Sigmoid colon (tissue), 7 donors: ENCODE results near the gene RAPGEF2. TPM values are rescaled to one million over a fixed set of nuclear protein-coding genes. Genes with fewer than 3 reads are reported as not detected.
A peak's percentile ranks its signal among the peaks of the same experiment; 100 is the strongest.

Source experiments
- DNase-seq: peaks from one replicate; pipeline ENCODE4 v3.0.0-alpha.2; 2019
- H3K27ac ChIP-seq, 4 donors: fragments of 200-600 bp; sonication (generic); one replicate each; pipeline ENCODE4 v1.5.1; 2016 to 2019; ENCODE audit warnings: mild to moderate bottlenecking in 1 of 4
- H3K27me3 ChIP-seq, 3 donors: fragments of 200-600 bp; sonication (generic); one replicate each; pipeline ENCODE4 v1.5.1; 2019; ENCODE audit warnings: mild to moderate bottlenecking in 1 of 3
- H3K36me3 ChIP-seq, 4 donors: fragments of 200-600 bp; sonication (generic); one replicate each; pipeline ENCODE4 v1.5.1; 2016 to 2019
- H3K4me1 ChIP-seq, 4 donors: fragments of 200-600 bp; sonication (generic); one replicate each; pipeline ENCODE4 v1.5.1; 2017 to 2019
- H3K4me3 ChIP-seq, 4 donors: fragments of 200-600 bp; sonication (generic); one replicate each; pipeline ENCODE4 v1.5.1; 2017 to 2019; ENCODE audit warnings: mild to moderate bottlenecking in 2 of 4, moderate library complexity in 1 of 4
- H3K9me3 ChIP-seq, 4 donors: fragments of 200-600 bp in 3 of 4; sonication (generic) in 3 of 4; one replicate each; pipeline versions ENCODE4 v1.5.1 to v1.6.1; 2013 to 2019
- CTCF ChIP-seq, 4 experiments: fragments of 450-650 bp in 3 of 4; fragments of 200-600 bp in 1 of 4; IDR thresholded peaks; one replicate each; pipeline ENCODE4 v1.5.1; 2016 to 2019; ENCODE audit warnings: antibody characterized with exemption in 4 of 4, mild to moderate bottlenecking in 3 of 4, moderate library complexity in 2 of 4
- EP300 ChIP-seq, 4 donors: sonication (generic); formaldehyde crosslinking; IDR thresholded peaks; one replicate each; pipeline ENCODE4 v1.6.1; 2017; ENCODE audit warnings: antibody characterized with exemption in 4 of 4
- POLR2A ChIP-seq, 2 donors: fragments of 450-650 bp; IDR thresholded peaks; one replicate each; pipeline ENCODE4 v1.6.1; 2016; ENCODE audit warnings: antibody characterized with exemption in 2 of 2, mild to moderate bottlenecking in 2 of 2, moderate library complexity in 2 of 2
- POLR2AphosphoS5 ChIP-seq, 4 donors: sonication (generic); formaldehyde crosslinking; IDR thresholded peaks; one replicate each; pipeline ENCODE4 v1.6.1; 2017; ENCODE audit warnings: antibody characterized with exemption in 4 of 4
- WGBS, 2 donors: extraction: QIAGEN DNeasy Blood & Tissue Kit; methylation state at CpG; one replicate each; pipeline ENCODE4 v1.1.7; 2013; 5-methylcytosine and 5-hydroxymethylcytosine counted together
- intact Hi-C: fragments of 100-400 bp; cut with DNase I; formaldehyde crosslinking; loops from one replicate; pipeline ENCODE4 v1.15.1; 2023
- polyA plus RNA-seq, 3 donors: library from polyadenylated mRNA; stranded (reverse); fragments of 200-250 nt; gene quantifications; one replicate each; pipeline ENCODE4 v1.2.3, GENCODE V29; 2013
- total RNA-seq, 4 donors: library from RNA; depleted of rRNA; stranded (reverse); fragments of >200 nt; gene quantifications; one replicate each; pipeline ENCODE4 v1.1.0, GENCODE V29; 2016
- donor health status: healthy with polysubstance abuse.
- donor health status: Bipolar disorder and iron deficiency.
- donor health status: healthy.

Gene RAPGEF2
- total and polyA plus RNA-seq, 7 donors: 7.8 to 63.1 (median 34.2) TPM

- Histone ChIP-seq H3K9me3 (no peaks in the 10 kb centered on the region), H3K36me3 (no peaks in the 10 kb centered on the region), H3K27me3 (no peaks in the 10 kb centered on the region), H3K4me3 (no peak overlapping the region), H3K27ac (peak overlapping the region in 2 of 4 donors; percentile 9 to 59), H3K4me1 (peaks cover 0 to 90% (median 60%) of the 10 kb centered on the region in 4 donors)
- 79 to 81% methylated on average over 4 of the region's 4 CpGs for WGBS, 2 donors
- intact Hi-C loops: no loop called here
- no peak for TF ChIP-seq EP300 (IDR thresholded peaks at IDR 0.05)
- no peak for TF ChIP-seq CTCF (IDR thresholded peaks at IDR 0.05)
- no peak for TF ChIP-seq POLR2A (IDR thresholded peaks at IDR 0.05)
- no peak for TF ChIP-seq POLR2AphosphoS5 (IDR thresholded peaks at IDR 0.05)
- no peak for DNase-seq
Measured at GRCh38 chr4:159144112-159144694, 41.3 kb downstream of the RAPGEF2 start.

- DNase-seq: no peak
- no peaks in the 10 kb centered on the region for H3K9me3 ChIP-seq
- H3K27me3 ChIP-seq: no peaks in the 10 kb centered on the region
- no peaks in the 10 kb centered on the region for H3K36me3 ChIP-seq
- H3K4me1 ChIP-seq: peaks cover 0 to 89% (median 53%) of the 10 kb centered on the region in 4 donors
- H3K27ac ChIP-seq: peak overlapping the region in 1 of 4 donors; percentile 20
- 93 to 94% methylated on average over 4 of the region's 4 CpGs for WGBS, 2 donors
- no peak for TF ChIP-seq EP300 (IDR thresholded peaks at IDR 0.05)
- intact Hi-C loops: no loop called here
- H3K4me3 ChIP-seq: no peak overlapping the region
Measured at GRCh38 chr4:159145318-159145991, 42.6 kb downstream of the RAPGEF2 start.

GRCh38 chr4:159145992-159146330 is 43.1 kb downstream of the RAPGEF2 start:
- Histone ChIP-seq H3K9me3 (no peaks in the 10 kb centered on the region), H3K4me1 (peaks cover 0 to 89% (median 48%) of the 10 kb centered on the region in 4 donors), H3K36me3 (no peaks in the 10 kb centered on the region), H3K4me3 (no peak overlapping the region), H3K27ac (peak overlapping the region in 1 of 4 donors; percentile 20), H3K27me3 (no peaks in the 10 kb centered on the region)
- intact Hi-C loops: no loop called here
- DNase-seq: no peak
- TF ChIP-seq POLR2A (IDR thresholded peaks at IDR 0.05): no peak
- no peak for TF ChIP-seq EP300 (IDR thresholded peaks at IDR 0.05)
- TF ChIP-seq CTCF (IDR thresholded peaks at IDR 0.05): no peak
- no peak for TF ChIP-seq POLR2AphosphoS5 (IDR thresholded peaks at IDR 0.05)
- 83 to 90% methylated on average over 1 of the region's 1 CpG for WGBS, 2 donors

GRCh38 chr4:159146488-159146887 is 43.6 kb downstream of the RAPGEF2 start:
- intact Hi-C loops: no loop called here
- Histone ChIP-seq H3K9me3 (no peaks in the 10 kb centered on the region), H3K27me3 (no peaks in the 10 kb centered on the region), H3K4me1 (peaks cover 0 to 86% (median 45%) of the 10 kb centered on the region in 4 donors), H3K4me3 (no peak overlapping the region), H3K36me3 (no peaks in the 10 kb centered on the region), H3K27ac (no peak overlapping the region)
- no peak for TF ChIP-seq POLR2AphosphoS5 (IDR thresholded peaks at IDR 0.05)
- no peak for TF ChIP-seq CTCF (IDR thresholded peaks at IDR 0.05)
- TF ChIP-seq POLR2A (IDR thresholded peaks at IDR 0.05): no peak
- no peak for TF ChIP-seq EP300 (IDR thresholded peaks at IDR 0.05)
- no peak for DNase-seq

GRCh38 chr4:159148441-159148840 is 45.6 kb downstream of the RAPGEF2 start:
- DNase-seq: no peak
- TF ChIP-seq POLR2AphosphoS5 (IDR thresholded peaks at IDR 0.05): no peak
- TF ChIP-seq CTCF (IDR thresholded peaks at IDR 0.05): no peak
- no peak for TF ChIP-seq POLR2A (IDR thresholded peaks at IDR 0.05)
- TF ChIP-seq EP300 (IDR thresholded peaks at IDR 0.05): no peak
- 92 to 93% methylated on average over 2 of the region's 2 CpGs for WGBS, 2 donors
- intact Hi-C loops: no loop called here
- Histone ChIP-seq H3K27ac (no peak overlapping the region), H3K4me1 (peaks cover 0 to 67% (median 27%) of the 10 kb centered on the region in 4 donors), H3K27me3 (no peaks in the 10 kb centered on the region), H3K4me3 (no peak overlapping the region), H3K36me3 (no peaks in the 10 kb centered on the region), H3K9me3 (no peaks in the 10 kb centered on the region)
